ENCODE results near the gene PPP1R2B. TPM values are rescaled to one million over a fixed set of nuclear protein-coding genes. Genes with fewer than 3 reads are reported as not detected.

Gene PPP1R2B
- total and polyA plus RNA-seq, 4 donors = 0.05 TPM; not detected in 3

DNA sequence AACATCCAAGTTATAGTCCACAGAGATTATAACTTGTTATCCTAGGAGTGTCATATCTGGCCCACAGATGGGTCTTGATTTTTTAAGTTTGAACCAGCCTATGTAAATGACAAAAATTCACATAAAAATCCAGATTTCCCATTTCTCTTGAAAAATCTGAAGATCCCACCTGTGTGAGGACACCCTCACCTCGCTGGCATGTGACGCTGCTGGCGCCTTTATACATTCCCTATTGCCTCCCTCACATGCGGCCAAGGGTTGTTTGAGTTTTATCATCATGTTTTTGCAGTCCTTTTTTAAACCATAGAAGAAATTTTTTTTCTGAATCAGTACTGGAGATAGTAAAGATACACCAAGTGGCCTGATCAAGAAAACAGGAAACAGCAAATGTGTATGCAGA, 25.9 kb upstream of the PPP1R2B start:
- H3K27ac ChIP-seq (ENCODE audit: low read depth in 1 of 2, low read length in 2 of 2) = no peak overlapping the region
- no peak overlapping the region for H3K4me3 ChIP-seq (ENCODE audit: low read length in 2 of 2)
- H3K36me3 ChIP-seq (ENCODE audit: control insufficient read depth in 1 of 2, insufficient read depth in 2 of 2, low read length in 1 of 2) = no peaks in the 10 kb centered on the region
- H3K27me3 ChIP-seq (ENCODE audit: control insufficient read depth in 1 of 2, insufficient read depth in 2 of 2, low read length in 1 of 2) = no peaks in the 10 kb centered on the region
- DNase-seq (no peak), ATAC-seq (ENCODE audit: low FRiP score) (no peak)
- intact Hi-C loops (cut with DNase I) = loop anchor here (5.0 to 10.0 kb wide), 2 partner anchors 882 to 1209 kb away; no protein-coding TSS in a partner anchor
- WGBS, 2 donors = 78 to 81% methylated on average over 4 of the region's 4 CpGs
- H3K4me1 ChIP-seq (ENCODE audit: control insufficient read depth in 1 of 2, insufficient read depth in 2 of 2, low read length in 2 of 2) = no peaks in the 10 kb centered on the region
- no peaks in the 10 kb centered on the region for H3K9me3 ChIP-seq (ENCODE audit: control insufficient read depth, low read length)

DNA sequence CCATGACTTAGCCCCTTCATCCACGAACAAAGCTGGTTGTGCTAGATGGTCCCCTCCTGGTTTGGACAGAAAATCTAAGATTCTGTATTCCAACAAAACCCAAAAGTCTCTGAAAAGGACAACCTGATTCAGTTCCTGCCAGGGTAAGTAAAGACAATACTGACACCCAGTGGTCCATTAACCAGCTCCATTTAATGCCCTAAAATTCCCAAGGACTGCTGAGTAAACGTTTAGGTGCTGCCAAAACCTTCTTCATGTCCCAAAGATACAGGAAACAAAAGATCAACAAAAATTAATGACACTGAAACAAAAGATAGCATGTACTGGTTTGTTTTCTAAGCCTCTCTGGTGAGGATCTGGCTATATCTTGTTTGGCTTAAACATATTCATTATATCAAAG, 25.3 kb upstream of the PPP1R2B start:
- no peaks in the 10 kb centered on the region for H3K27me3 ChIP-seq (ENCODE audit: control insufficient read depth in 1 of 2, insufficient read depth in 2 of 2, low read length in 1 of 2)
- H3K4me1 ChIP-seq (ENCODE audit: control insufficient read depth in 1 of 2, insufficient read depth in 2 of 2, low read length in 2 of 2) = no peaks in the 10 kb centered on the region
- H3K4me3 ChIP-seq (ENCODE audit: low read length in 2 of 2) = no peak overlapping the region
- DNase-seq (no peak), ATAC-seq (ENCODE audit: low FRiP score) (no peak)
- WGBS, 2 donors = 7 to 8% methylated on average over 2 of the region's 2 CpGs
- no peaks in the 10 kb centered on the region for H3K9me3 ChIP-seq (ENCODE audit: control insufficient read depth, low read length)
- no peaks in the 10 kb centered on the region for H3K36me3 ChIP-seq (ENCODE audit: control insufficient read depth in 1 of 2, insufficient read depth in 2 of 2, low read length in 1 of 2)
- intact Hi-C loops (cut with DNase I) = loop anchor here (5.0 to 10.0 kb wide), 2 partner anchors 882 to 1210 kb away; no protein-coding TSS in a partner anchor
- H3K27ac ChIP-seq (ENCODE audit: low read depth in 1 of 2, low read length in 2 of 2) = no peak overlapping the region

GRCh38 chr5:156825688-156826087, 24.4 kb upstream of the PPP1R2B start:
- intact Hi-C loops (cut with DNase I) = loop anchor here (10.0 kb wide), 1 partner anchor 1211 kb away; no protein-coding TSS in a partner anchor
- H3K36me3 ChIP-seq (ENCODE audit: control insufficient read depth in 1 of 2, insufficient read depth in 2 of 2, low read length in 1 of 2) = no peaks in the 10 kb centered on the region
- H3K9me3 ChIP-seq (ENCODE audit: control insufficient read depth, low read length) = peaks cover 2% of the 10 kb centered on the region
- no peak for ATAC-seq (ENCODE audit: low FRiP score)
- no peaks in the 10 kb centered on the region for H3K4me1 ChIP-seq (ENCODE audit: control insufficient read depth in 1 of 2, insufficient read depth in 2 of 2, low read length in 2 of 2)
- 47 to 59% methylated on average over 3 of the region's 3 CpGs for WGBS, 2 donors
- DNase-seq = no peak
- no peaks in the 10 kb centered on the region for H3K27me3 ChIP-seq (ENCODE audit: control insufficient read depth in 1 of 2, insufficient read depth in 2 of 2, low read length in 1 of 2)
- H3K4me3 ChIP-seq (ENCODE audit: low read length in 2 of 2) = no peak overlapping the region
- no peak overlapping the region for H3K27ac ChIP-seq (ENCODE audit: low read depth in 1 of 2, low read length in 2 of 2)

GRCh38 chr5:156826150-156826549, 23.9 kb upstream of the PPP1R2B start:
- WGBS, 2 donors = 73 to 79% methylated on average over 4 of the region's 4 CpGs
- DNase-seq (no peak), ATAC-seq (ENCODE audit: low FRiP score) (no peak)
- Histone ChIP-seq H3K27me3 (ENCODE audit: control insufficient read depth in 1 of 2, insufficient read depth in 2 of 2, low read length in 1 of 2) (no peaks in the 10 kb centered on the region), H3K4me3 (ENCODE audit: low read length in 2 of 2) (no peak overlapping the region), H3K27ac (ENCODE audit: low read depth in 1 of 2, low read length in 2 of 2) (no peak overlapping the region), H3K4me1 (ENCODE audit: control insufficient read depth in 1 of 2, insufficient read depth in 2 of 2, low read length in 2 of 2) (no peaks in the 10 kb centered on the region), H3K36me3 (ENCODE audit: control insufficient read depth in 1 of 2, insufficient read depth in 2 of 2, low read length in 1 of 2) (no peaks in the 10 kb centered on the region), H3K9me3 (ENCODE audit: control insufficient read depth, low read length) (peaks cover 2% of the 10 kb centered on the region)
- intact Hi-C loops (cut with DNase I) = loop anchor here (10.0 kb wide), 1 partner anchor 1211 kb away; no protein-coding TSS in a partner anchor

- no peak overlapping the region for H3K27ac ChIP-seq (ENCODE audit: low read depth in 1 of 2, low read length in 2 of 2)
- DNase-seq = no peak
- 71 to 72% methylated on average over 6 of the region's 6 CpGs for WGBS, 2 donors
- H3K9me3 ChIP-seq (ENCODE audit: control insufficient read depth, low read length) = peaks cover 2% of the 10 kb centered on the region
- no peaks in the 10 kb centered on the region for H3K36me3 ChIP-seq (ENCODE audit: control insufficient read depth in 1 of 2, insufficient read depth in 2 of 2, low read length in 1 of 2)
- no peaks in the 10 kb centered on the region for H3K27me3 ChIP-seq (ENCODE audit: control insufficient read depth in 1 of 2, insufficient read depth in 2 of 2, low read length in 1 of 2)
- no peaks in the 10 kb centered on the region for H3K4me1 ChIP-seq (ENCODE audit: control insufficient read depth in 1 of 2, insufficient read depth in 2 of 2, low read length in 2 of 2)
- H3K4me3 ChIP-seq (ENCODE audit: low read length in 2 of 2) = no peak overlapping the region
- intact Hi-C loops (cut with DNase I) = no loop called here
- no peak for ATAC-seq (ENCODE audit: low FRiP score)
These were observed 15.2 kb upstream of the PPP1R2B start for GRCh38 chr5:156834916-156835315.

DNA sequence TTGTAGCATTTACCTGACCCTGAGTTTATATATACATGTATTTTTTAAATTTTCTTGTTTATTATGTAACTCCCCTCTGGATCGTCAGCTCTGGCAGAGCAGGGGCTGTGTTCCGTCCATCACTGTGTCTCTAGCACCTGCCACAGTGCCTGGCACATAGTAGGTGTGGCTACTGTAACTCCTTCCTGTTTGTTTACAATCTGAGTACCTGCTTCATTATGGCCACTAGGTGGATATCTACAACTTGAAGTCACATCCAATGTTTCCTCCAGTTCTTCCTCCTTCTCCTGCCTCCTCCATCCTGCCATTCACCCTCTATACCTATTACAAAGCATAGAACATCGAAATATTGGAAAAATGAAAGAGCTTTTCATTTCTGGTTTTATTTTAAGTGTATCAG, 14.2 kb upstream of the PPP1R2B start:
- DNase-seq = no peak
- Histone ChIP-seq H3K4me3 (ENCODE audit: low read length in 2 of 2) (no peak overlapping the region), H3K27ac (ENCODE audit: low read depth in 1 of 2, low read length in 2 of 2) (no peak overlapping the region), H3K4me1 (ENCODE audit: control insufficient read depth in 1 of 2, insufficient read depth in 2 of 2, low read length in 2 of 2) (no peaks in the 10 kb centered on the region), H3K27me3 (ENCODE audit: control insufficient read depth in 1 of 2, insufficient read depth in 2 of 2, low read length in 1 of 2) (no peaks in the 10 kb centered on the region), H3K9me3 (ENCODE audit: control insufficient read depth, low read length) (no peaks in the 10 kb centered on the region), H3K36me3 (ENCODE audit: control insufficient read depth in 1 of 2, insufficient read depth in 2 of 2, low read length in 1 of 2) (no peaks in the 10 kb centered on the region)
- ATAC-seq (ENCODE audit: low FRiP score) = no peak
- WGBS, 2 donors = 83 to 84% methylated on average over 3 of the region's 3 CpGs
- intact Hi-C loops (cut with DNase I) = no loop called here

- DNase-seq (no peak), ATAC-seq (ENCODE audit: low FRiP score) (no peak)
- H3K9me3 ChIP-seq (ENCODE audit: control insufficient read depth, low read length) = no peaks in the 10 kb centered on the region
- no peak overlapping the region for H3K27ac ChIP-seq (ENCODE audit: low read depth in 1 of 2, low read length in 2 of 2)
- no peaks in the 10 kb centered on the region for H3K27me3 ChIP-seq (ENCODE audit: control insufficient read depth in 1 of 2, insufficient read depth in 2 of 2, low read length in 1 of 2)
- intact Hi-C loops (cut with DNase I) = no loop called here
- H3K4me3 ChIP-seq (ENCODE audit: low read length in 2 of 2) = no peak overlapping the region
- no peaks in the 10 kb centered on the region for H3K36me3 ChIP-seq (ENCODE audit: control insufficient read depth in 1 of 2, insufficient read depth in 2 of 2, low read length in 1 of 2)
- H3K4me1 ChIP-seq (ENCODE audit: control insufficient read depth in 1 of 2, insufficient read depth in 2 of 2, low read length in 2 of 2) = no peaks in the 10 kb centered on the region
- WGBS, 2 donors = 52 to 58% methylated on average over 3 of the region's 3 CpGs
These were observed 13.2 kb upstream of the PPP1R2B start for GRCh38 chr5:156836846-156837245.

DNA sequence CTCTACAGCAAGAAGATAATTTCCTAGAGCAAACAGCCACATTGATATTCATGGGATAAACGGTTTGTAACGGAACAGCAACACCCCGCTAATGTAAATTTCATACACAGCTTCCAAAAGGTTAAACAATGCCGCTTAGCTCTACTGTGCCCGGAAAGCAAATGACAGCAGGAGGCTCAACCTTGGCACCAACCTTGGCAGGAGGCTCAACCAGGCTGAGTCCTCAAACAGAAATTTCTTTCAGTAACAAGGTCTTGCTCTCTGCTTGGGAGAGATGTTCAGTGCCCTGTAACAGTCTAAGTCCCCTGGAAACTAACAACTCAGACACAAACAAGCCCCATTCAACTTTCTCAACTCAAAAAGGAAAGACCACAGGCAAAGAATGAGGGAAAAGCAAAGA, 11.1 kb upstream of the PPP1R2B start:
- 79 to 83% methylated on average over 5 of the region's 5 CpGs for WGBS, 2 donors
- no peak overlapping the region for H3K4me3 ChIP-seq (ENCODE audit: low read length in 2 of 2)
- no peaks in the 10 kb centered on the region for H3K27me3 ChIP-seq (ENCODE audit: control insufficient read depth in 1 of 2, insufficient read depth in 2 of 2, low read length in 1 of 2)
- no peaks in the 10 kb centered on the region for H3K4me1 ChIP-seq (ENCODE audit: control insufficient read depth in 1 of 2, insufficient read depth in 2 of 2, low read length in 2 of 2)
- DNase-seq (no peak), ATAC-seq (ENCODE audit: low FRiP score) (no peak)
- H3K9me3 ChIP-seq (ENCODE audit: control insufficient read depth, low read length) = no peaks in the 10 kb centered on the region
- intact Hi-C loops (cut with DNase I) = no loop called here
- H3K36me3 ChIP-seq (ENCODE audit: control insufficient read depth in 1 of 2, insufficient read depth in 2 of 2, low read length in 1 of 2) = no peaks in the 10 kb centered on the region
- no peak overlapping the region for H3K27ac ChIP-seq (ENCODE audit: low read depth in 1 of 2, low read length in 2 of 2)

DNA sequence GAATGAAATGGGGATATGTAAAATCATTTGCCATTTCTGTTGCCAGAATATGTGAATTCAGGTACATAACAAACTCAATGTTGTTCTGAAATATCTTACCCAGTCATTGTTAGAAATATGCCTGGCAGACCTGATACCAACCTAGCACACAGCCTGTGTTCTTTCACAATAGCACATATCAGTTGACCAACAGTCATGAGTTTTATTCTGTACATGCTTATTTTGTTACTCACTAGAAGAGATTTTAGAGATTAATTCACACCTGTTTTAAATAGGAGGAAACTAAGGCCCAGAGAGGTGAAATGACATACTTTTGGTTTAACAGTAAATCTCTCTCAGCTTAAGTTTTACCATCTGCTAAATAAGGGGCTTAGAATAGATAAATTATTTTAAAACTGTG, 8.4 kb upstream of the PPP1R2B start:
- intact Hi-C loops (cut with DNase I) = no loop called here
- Histone ChIP-seq H3K4me3 (ENCODE audit: low read length in 2 of 2) (no peak overlapping the region), H3K4me1 (ENCODE audit: control insufficient read depth in 1 of 2, insufficient read depth in 2 of 2, low read length in 2 of 2) (no peaks in the 10 kb centered on the region), H3K9me3 (ENCODE audit: control insufficient read depth, low read length) (no peaks in the 10 kb centered on the region), H3K27me3 (ENCODE audit: control insufficient read depth in 1 of 2, insufficient read depth in 2 of 2, low read length in 1 of 2) (peaks cover 0 to 2% of the 10 kb centered on the region in 2 donors), H3K27ac (ENCODE audit: low read depth in 1 of 2, low read length in 2 of 2) (no peak overlapping the region), H3K36me3 (ENCODE audit: control insufficient read depth in 1 of 2, insufficient read depth in 2 of 2, low read length in 1 of 2) (no peaks in the 10 kb centered on the region)
- DNase-seq (no peak), ATAC-seq (ENCODE audit: low FRiP score) (no peak)

Data from aorta (tissue), 5 donors.